GM15510 (cell line): ENCODE data around the gene IGSF5.
"Not testable (repeated sequence)": the region's sequence is repeated elsewhere in the genome, so short reads cannot be mapped to it uniquely, and the experiment has no call there.

Source experiments
- POLR2A ChIP-seq: IDR thresholded peaks from 3 replicates; pipeline ENCODE4 v1.6.1; 2011; ENCODE audit warnings: borderline replicate concordance; ENCODE audit not compliant: insufficient read length; ENCODE audit errors: extremely low read depth

IGSF5 gene

GRCh38 chr21:39744883-39745282 lies at the start of gene IGSF5:
Gene IGSF5 (plus strand): TSS chr21:39745183. CDS start chr21:39745510, 327 bp downstream.
- TF ChIP-seq POLR2A = not testable (repeated sequence)

GRCh38 chr21:39696196-39696595 lies 48.8 kb upstream of the IGSF5 start:
- no peak for TF ChIP-seq POLR2A

GRCh38 chr21:39696618-39697017 lies 48.4 kb upstream of the IGSF5 start:
- no peak for TF ChIP-seq POLR2A

GRCh38 chr21:39700318-39700717 lies 44.7 kb upstream of the IGSF5 start:
- no peak for TF ChIP-seq POLR2A

- no peak for TF ChIP-seq POLR2A
Measured at GRCh38 chr21:39703578-39703977, 41.4 kb upstream of the IGSF5 start.

- TF ChIP-seq POLR2A = no peak
Measured at GRCh38 chr21:39705849-39706248, 39.1 kb upstream of the IGSF5 start.

- no peak for TF ChIP-seq POLR2A
Measured at GRCh38 chr21:39707316-39707715, 37.7 kb upstream of the IGSF5 start.

- no peak for TF ChIP-seq POLR2A
Measured at GRCh38 chr21:39710866-39711265, 34.1 kb upstream of the IGSF5 start.

- no peak for TF ChIP-seq POLR2A
Measured at GRCh38 chr21:39712273-39712672, 32.7 kb upstream of the IGSF5 start.

- no peak for TF ChIP-seq POLR2A
Measured at GRCh38 chr21:39712976-39713375, 32.0 kb upstream of the IGSF5 start.

- no peak for TF ChIP-seq POLR2A
Measured at GRCh38 chr21:39713905-39714304, 31.1 kb upstream of the IGSF5 start.

- no peak for TF ChIP-seq POLR2A
Measured at GRCh38 chr21:39714331-39714730, 30.7 kb upstream of the IGSF5 start.

GRCh38 chr21:39715804-39716397 lies 29.1 kb upstream of the IGSF5 start:
- no peak for TF ChIP-seq POLR2A

GRCh38 chr21:39720126-39720778 lies 24.7 kb upstream of the IGSF5 start:
- TF ChIP-seq POLR2A = no peak

- TF ChIP-seq POLR2A = no peak
Measured at GRCh38 chr21:39721885-39722284, 23.1 kb upstream of the IGSF5 start.

- no peak for TF ChIP-seq POLR2A
Measured at GRCh38 chr21:39724944-39725343, 20.0 kb upstream of the IGSF5 start.

- no peak for TF ChIP-seq POLR2A
Measured at GRCh38 chr21:39726133-39726532, 18.9 kb upstream of the IGSF5 start.

GRCh38 chr21:39727401-39728120 lies 17.4 kb upstream of the IGSF5 start:
- no peak for TF ChIP-seq POLR2A
